Myocyte (in vitro differentiated cells): Measurements from ENCODE around the gene CRAT. TPM values are rescaled to one million over a fixed set of nuclear protein-coding genes. Genes with fewer than 3 reads are reported as not detected.

Experiments used
- DNase-seq: peaks from one replicate; pipeline ENCODE4 v3.0.0-alpha.2; 2012; ENCODE audit warnings: low read depth
- polyA plus RNA-seq: library from polyadenylated mRNA; unstranded; fragments of >200 nt; gene quantifications from one replicate; pipeline ENCODE4 v1.2.1, GENCODE V29; 2012; ENCODE audit warnings: missing spikeins
- total RNA-seq: library from RNA; depleted of rRNA; stranded (reverse); fragments of >200 nt; gene quantifications from 2 replicates; pipeline ENCODE4 v1.2.3, GENCODE V29; 2014

The CRAT gene
- 87.3 and 102 TPM in 2 replicates for total RNA-seq
- polyA plus RNA-seq = 51.3 TPM

DNA sequence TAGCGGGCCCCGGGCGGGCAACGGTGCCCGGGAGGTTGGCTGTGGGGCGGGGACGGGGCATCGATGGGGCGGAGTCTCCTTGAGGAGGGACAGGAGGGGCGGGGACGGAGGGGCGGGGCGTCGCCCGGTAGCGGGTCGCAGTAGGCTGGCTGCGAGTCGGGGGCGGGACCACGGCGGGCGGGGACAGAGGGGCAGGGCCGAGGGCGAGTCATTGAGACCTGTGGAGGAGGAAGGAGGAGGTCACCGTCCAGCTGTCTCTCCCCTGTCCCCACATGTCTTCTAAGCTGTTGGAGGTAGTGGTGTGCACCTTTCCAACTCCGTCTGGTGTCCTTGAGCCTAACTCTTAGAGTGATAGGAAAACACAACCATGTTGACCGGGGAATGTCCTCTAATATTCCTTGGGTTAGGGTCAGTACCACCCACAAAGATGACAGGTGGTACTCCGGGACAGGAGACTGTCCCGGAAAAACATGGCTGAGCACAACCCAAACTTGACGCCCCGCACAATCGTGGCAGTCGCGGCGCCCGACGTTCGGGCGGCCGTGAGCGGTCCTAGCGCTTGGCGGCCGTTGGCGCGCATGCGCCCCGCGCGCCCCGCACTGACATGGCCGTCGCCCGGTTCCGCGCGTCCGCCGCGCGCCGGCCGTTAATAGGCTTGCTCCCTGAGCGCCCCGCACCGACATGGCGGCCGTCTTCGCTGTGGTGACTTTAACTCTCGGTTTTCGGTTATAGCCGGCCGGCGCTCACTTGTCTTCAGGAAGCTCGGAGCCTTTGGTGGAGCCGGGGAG, at the start of gene CRAT, which contains the start of gene PTPA:
CRAT (minus strand) TSS at position 54 of the 788 bp plus-strand sequence. CDS start 284 bp downstream, outside the sequence.
PTPA (plus strand) TSS at position 676 of the 788 bp plus-strand sequence. CDS start 186 bp downstream, outside the sequence.
- DNase-seq = peak; percentile 95

GRCh38 chr9:129156163-129156562, 45.6 kb upstream of the CRAT start:
- DNase-seq = no peak

DNA sequence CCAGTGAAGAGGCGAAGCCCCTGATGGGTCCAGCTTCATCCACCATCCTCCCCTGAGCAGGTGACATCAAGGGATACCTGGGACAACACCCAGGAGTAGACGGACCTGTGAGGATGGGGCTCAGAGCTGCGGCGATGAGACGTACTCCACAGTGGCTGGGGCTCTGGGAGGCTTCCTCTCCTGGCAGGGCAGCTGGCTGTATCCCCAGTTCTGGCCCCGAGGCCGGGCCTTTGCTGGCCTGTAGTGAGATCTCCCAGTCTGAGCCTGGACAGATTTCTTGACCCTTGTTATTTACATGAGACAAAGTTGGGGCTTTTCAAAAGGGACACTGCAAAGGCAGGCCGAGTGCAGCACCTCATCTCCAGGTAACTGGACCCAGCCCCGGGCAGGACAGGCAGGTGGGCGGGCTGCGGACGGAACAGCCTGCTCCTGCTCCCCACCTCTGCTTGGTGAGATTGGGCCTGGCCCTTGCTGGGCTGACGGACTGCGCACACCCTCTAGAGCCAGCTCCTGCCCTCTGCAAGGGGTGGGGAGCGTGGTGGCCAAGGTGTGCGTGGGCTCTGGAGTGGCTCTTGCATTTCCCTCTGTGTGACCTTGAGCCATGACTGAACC, 44.4 kb upstream of the CRAT start:
- DNase-seq = no peak

GRCh38 chr9:129151469-129151868, 40.9 kb upstream of the CRAT start:
- no peak for DNase-seq

DNA sequence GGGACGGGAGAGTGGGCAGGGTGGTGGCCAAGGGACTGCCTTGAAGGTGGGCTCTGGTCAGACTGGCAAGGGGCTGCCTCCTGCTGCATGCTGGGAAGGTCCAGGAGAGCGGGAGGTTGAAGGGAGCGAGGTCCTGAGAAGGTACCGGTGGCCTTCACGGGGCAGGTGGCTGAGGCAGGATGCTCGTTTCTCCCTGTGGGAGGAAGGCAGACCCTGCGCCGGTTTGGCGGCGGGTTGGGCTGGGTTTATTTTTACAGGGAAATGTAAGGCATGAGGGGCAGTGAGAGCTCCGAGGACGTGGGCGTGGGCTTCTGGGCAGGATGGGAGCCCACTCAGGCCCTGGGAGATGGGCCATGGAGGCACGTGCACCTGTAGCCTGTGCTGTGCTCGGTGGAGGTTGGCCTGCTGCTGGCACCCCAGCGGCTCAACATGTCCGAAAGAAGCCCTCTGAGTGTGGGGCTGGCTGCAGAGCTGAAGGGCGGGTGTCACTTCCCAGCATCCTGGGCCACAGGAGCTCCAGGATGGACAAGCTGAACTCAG, 40.1 kb upstream of the CRAT start:
- DNase-seq = no peak

DNA sequence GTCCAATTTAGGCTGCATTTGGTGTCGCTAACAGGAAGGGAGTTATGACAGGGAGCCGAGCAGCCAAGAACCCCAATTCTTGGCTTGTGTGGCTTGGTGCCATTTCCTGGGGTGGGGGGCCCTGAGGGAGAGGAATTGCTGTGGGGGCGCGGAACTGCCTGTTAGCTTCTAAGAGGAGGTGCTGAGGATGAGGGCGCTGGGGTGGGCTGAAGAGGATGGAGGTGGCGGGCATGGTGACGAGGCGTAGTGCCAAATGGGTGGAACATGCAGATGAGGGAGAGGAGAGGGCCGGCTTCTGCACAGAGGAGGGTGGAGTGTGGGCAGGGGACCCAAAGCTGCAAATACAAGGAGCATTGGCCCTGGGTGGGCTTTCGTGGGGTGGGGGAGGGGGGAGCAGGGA, 39.5 kb upstream of the CRAT start:
- no peak for DNase-seq

- DNase-seq = no peak
Observed at GRCh38 chr9:129149442-129149841, 38.8 kb upstream of the CRAT start.

GRCh38 chr9:129148463-129149204, 38.0 kb upstream of the CRAT start:
- no peak for DNase-seq

- DNase-seq = peak; percentile 35
Observed at GRCh38 chr9:129146441-129146941, 35.9 kb upstream of the CRAT start.

- DNase-seq = peak; percentile 93
Observed at GRCh38 chr9:129145841-129146292, 35.3 kb upstream of the CRAT start.

GRCh38 chr9:129145316-129145715, 34.7 kb upstream of the CRAT start:
- DNase-seq = no peak

GRCh38 chr9:129143031-129143927, 32.7 kb upstream of the CRAT start:
- peak; percentile 88 for DNase-seq

GRCh38 chr9:129142138-129142935, 31.7 kb upstream of the CRAT start:
- DNase-seq = no peak

DNA sequence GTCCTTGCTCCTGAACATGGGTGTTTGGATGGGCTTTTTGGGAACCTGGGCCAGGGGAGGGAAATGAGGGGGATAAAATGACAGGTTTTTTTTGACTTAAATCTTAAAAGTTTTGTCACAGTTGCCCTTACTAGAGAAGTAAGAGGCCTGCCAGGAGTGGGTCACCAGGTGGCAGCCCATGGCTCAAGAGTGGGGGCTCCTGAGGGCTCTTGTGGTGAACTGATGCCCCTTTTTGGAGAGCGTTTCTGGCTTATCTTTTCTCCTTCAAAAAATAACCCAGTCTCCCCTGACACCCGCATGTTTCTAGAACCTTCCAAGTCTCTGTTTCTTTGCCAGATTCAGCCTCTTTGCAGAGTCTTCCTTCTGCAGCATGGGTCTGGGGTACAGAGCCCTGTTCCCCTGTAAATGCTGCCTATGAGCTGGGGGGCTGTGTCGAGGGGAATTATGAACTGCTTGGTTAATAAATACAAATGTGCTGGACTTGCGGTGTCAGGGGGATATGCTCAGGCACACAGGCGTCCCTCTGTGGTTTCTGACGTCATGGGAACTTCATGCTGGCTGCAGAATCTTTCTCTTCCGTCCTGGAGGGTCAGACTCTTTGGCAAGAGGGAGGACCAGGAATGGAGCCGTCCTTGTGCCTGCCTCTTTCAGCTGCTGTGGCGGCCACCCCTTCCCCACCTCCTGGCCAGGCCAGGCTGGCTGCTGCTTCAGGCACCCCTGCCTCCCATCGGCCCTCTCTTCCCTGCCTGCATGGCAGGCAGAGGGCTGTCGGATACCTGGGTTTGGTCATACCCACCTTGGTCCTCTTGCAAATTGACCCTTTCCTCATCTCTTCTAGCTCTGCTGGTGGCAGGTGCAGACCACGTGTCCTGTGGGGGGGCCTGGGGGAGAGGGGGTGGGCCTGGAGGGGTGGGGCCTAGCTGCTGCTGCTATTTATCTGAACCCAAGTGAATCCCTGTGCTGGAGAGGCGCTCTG, 30.8 kb upstream of the CRAT start:
- peak; percentile 94 for DNase-seq

DNA sequence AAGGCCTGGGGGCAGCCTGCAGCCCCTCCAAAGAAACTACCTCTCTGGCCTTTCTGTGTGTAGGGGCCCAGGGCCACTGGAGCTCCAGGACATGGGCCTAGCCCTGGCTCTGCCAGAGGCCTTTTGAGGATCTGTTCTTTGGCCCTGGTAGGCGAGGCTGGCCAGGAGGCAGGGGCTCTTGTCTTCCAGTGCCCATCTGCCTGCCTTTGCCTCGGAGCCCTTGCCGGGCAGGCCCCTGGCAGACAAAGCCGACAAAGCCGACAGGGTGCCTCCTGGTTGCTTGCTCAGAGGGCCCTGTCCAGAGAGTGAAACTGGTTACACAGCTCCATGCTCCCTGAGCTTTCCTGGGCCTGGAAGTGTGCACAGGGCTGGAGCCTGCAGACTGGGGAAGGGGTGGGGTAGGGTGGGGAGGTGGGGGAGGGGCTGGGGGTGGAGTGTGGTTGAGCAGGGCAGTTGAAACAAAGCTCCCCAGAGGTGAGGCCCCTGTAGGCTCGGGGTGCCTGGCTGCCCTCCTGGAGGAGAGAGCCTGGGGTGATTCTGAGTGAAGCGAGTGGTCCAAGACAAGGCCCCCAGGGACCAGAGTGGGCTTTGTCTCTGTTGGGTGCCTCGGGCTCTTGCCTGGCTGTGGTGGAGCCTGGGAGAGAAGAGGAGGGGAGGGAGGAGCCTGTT, 29.9 kb upstream of the CRAT start:
- peak; percentile 69 for DNase-seq

- peak; percentile 100 for DNase-seq
Observed at GRCh38 chr9:129139993-129140396, 29.4 kb upstream of the CRAT start.

- DNase-seq = peak; percentile 94
Observed at GRCh38 chr9:129139233-129139992, 28.8 kb upstream of the CRAT start.
